K562 (cell line): Measurements from ENCODE around the gene HPSE2. TPM values are rescaled to one million over a fixed set of nuclear protein-coding genes. Genes with fewer than 3 reads are reported as not detected.
"Not testable (repeated sequence)": the region's sequence is repeated elsewhere in the genome, so short reads cannot be mapped to it uniquely, and the experiment has no call there.

Experiments
- ATAC-seq: fragments of 200-7000 bp; cut with Tn5 transposase; 3 replicates; pipeline ENCODE4 v1.9.1; 2020; ENCODE audit warnings: moderate library complexity
- BruUV-seq: library from RNA; stranded (reverse); fragments of 400-500 nt; replicated peaks from 2 replicates; lab custom pipeline; 2021; lab: Mats Ljungman, UMichigan
- CTCF ChIA-PET: fragments of 300-600 bp; formaldehyde crosslinking; extraction: SDS; loops from one replicate; lab custom pipeline; 2021; ENCODE audit warnings: low intra/inter-chr PET ratio; lab: Yijun Ruan, JAX
- POLR2A ChIA-PET: fragments of 300-600, 350-650 bp; sonication (Branson Sonifier 250); formaldehyde crosslinking; extraction: SDS; loops from one replicate; lab custom pipeline; 2021; ENCODE audit warnings: antibody characterized with exemption, inconsistent platforms; lab: Yijun Ruan, JAX
- DNase-seq, 4 experiments: peaks; one replicate each; pipeline versions ENCODE4 v3.0.0 to v3.0.0-alpha.2; 2011 to 2018; ENCODE audit warnings: low spot score in 3 of 4, mixed read lengths in 3 of 4; ENCODE audit errors: extremely low read depth in 1 of 4
- FAIRE-seq: peaks from 2 replicates; lab custom pipeline; 2011; peaks lifted over from hg19 to GRCh38; lab: Jason Lieb, UNC
- H2AFZ ChIP-seq: 2 replicates; pipeline ENCODE4 v1.6.0; 2011; ENCODE audit warnings: low read depth, low read length, control low read depth, inconsistent platforms
- H3K27ac ChIP-seq: fragments of 200-600 bp; 3 replicates; pipeline ENCODE4 v1.8.0; 2011; ENCODE audit warnings: low read depth, mild to moderate bottlenecking, control low read depth, inconsistent platforms, low read length, moderate library complexity, mixed read lengths; ENCODE audit errors: extremely low read depth
- H3K27me3 ChIP-seq, 2 experiments: fragments of 300-600 bp in 1 of 2; 2 replicates in 1 of 2; 3 replicates in 1 of 2; pipeline versions ENCODE4 v1.6.0 to v1.8.0; 2011; ENCODE audit warnings: inconsistent platforms in 2 of 2, low read length in 2 of 2, mild to moderate bottlenecking in 1 of 2, mixed read lengths in 1 of 2, moderate library complexity in 1 of 2; ENCODE audit not compliant: control insufficient read depth in 2 of 2, insufficient read depth in 2 of 2
- H3K36me3 ChIP-seq: fragments of 300-600 bp; 3 replicates; pipeline ENCODE4 v1.8.0; 2011; ENCODE audit warnings: mild to moderate bottlenecking, low read length, inconsistent platforms; ENCODE audit not compliant: control insufficient read depth, insufficient read depth
- H3K4me1 ChIP-seq, 2 experiments: fragments of 200-600 bp in 1 of 2; replicated peaks in 1 of 2; 2 replicates in 1 of 2; 3 replicates in 1 of 2; pipeline versions ENCODE4 v1.5.1 to v1.8.0; 2011; ENCODE audit warnings: inconsistent platforms in 2 of 2, low read length in 2 of 2, mild to moderate bottlenecking in 1 of 2, mixed read lengths in 1 of 2, moderate library complexity in 1 of 2; ENCODE audit not compliant: control insufficient read depth in 2 of 2, insufficient read depth in 2 of 2
- H3K4me2 ChIP-seq: 2 replicates; pipeline ENCODE4 v1.6.1; 2011; ENCODE audit warnings: low read length, control low read depth, inconsistent platforms, mixed read lengths; ENCODE audit not compliant: insufficient read depth
- H3K4me3 ChIP-seq: fragments of 200-600 bp; sonication (generic), shearing (Covaris generic); 2 replicates; pipeline ENCODE4 v1.5.1; 2016; ENCODE audit warnings: control low read depth, inconsistent platforms
- H3K79me2 ChIP-seq: fragments of 200-600 bp; 3 replicates; pipeline ENCODE4 v1.8.0; 2011; ENCODE audit warnings: low read length, inconsistent platforms; ENCODE audit not compliant: control insufficient read depth, insufficient read depth
- H3K9ac ChIP-seq, 2 experiments: 2 replicates each; pipeline versions ENCODE4 v1.6.0 to v1.6.1; 2011; ENCODE audit warnings: low read depth in 2 of 2, low read length in 2 of 2, control low read depth in 1 of 2, inconsistent platforms in 1 of 2, mild to moderate bottlenecking in 1 of 2, mixed read lengths in 1 of 2; ENCODE audit not compliant: insufficient read depth in 1 of 2
- H3K9me1 ChIP-seq: one replicate; pipeline ENCODE4 v1.6.0; 2011; ENCODE audit warnings: inconsistent platforms, mild to moderate bottlenecking, low read length, moderate library complexity; ENCODE audit not compliant: control insufficient read depth, insufficient read depth
- H3K9me3 ChIP-seq: replicated peaks from 2 replicates; pipeline ENCODE4 v1.5.1; 2011; ENCODE audit warnings: low read depth, low read length, inconsistent platforms; ENCODE audit not compliant: control insufficient read depth, insufficient read depth
- H4K20me1 ChIP-seq: replicated peaks from 2 replicates; pipeline ENCODE4 v1.6.1; 2011; ENCODE audit warnings: low read length, inconsistent platforms, mixed read lengths; ENCODE audit not compliant: control insufficient read depth, insufficient read depth
- CHD2 ChIP-seq: IDR thresholded peaks from 2 replicates; pipeline ENCODE4 v1.6.1; 2011; ENCODE audit warnings: low read depth, low read length
- GABPB1 ChIP-seq: sonication (generic); formaldehyde crosslinking; IDR thresholded peaks from 2 replicates; pipeline ENCODE4 v1.8.0; 2022; ENCODE audit warnings: mild to moderate bottlenecking, missing genetic modification reagents
- HDGF ChIP-seq: fragments of 450-650 bp; IDR thresholded peaks from 2 replicates; pipeline ENCODE4 v1.6.1; 2016
- IFI16 ChIP-seq: fragments of 250-450 bp; sonication (Bioruptor Pico); IDR thresholded peaks from 2 replicates; pipeline ENCODE4 v2.1.2; 2022; ENCODE audit warnings: mild to moderate bottlenecking, inconsistent platforms
- LCOR ChIP-seq: sonication (generic); formaldehyde crosslinking; IDR thresholded peaks from 2 replicates; pipeline ENCODE4 v1.8.0; 2022; ENCODE audit warnings: mild to moderate bottlenecking, missing genetic modification reagents
- POLR3A ChIP-seq: IDR thresholded peaks from 2 replicates; pipeline ENCODE4 v1.6.1; 2011; ENCODE audit warnings: borderline replicate concordance, mild to moderate bottlenecking, moderate library complexity; ENCODE audit not compliant: insufficient read length, insufficient read depth; ENCODE audit errors: extremely low read depth
- SMARCC2 ChIP-seq: fragments of 450-650 bp; IDR thresholded peaks from 2 replicates; pipeline ENCODE4 v1.6.1; 2017; ENCODE audit warnings: antibody characterized with exemption, moderate library complexity, mild to moderate bottlenecking, low read depth
- ZNF41 ChIP-seq: fragments of 250-450 bp; sonication (Bioruptor Pico); conservative IDR thresholded peaks from 2 replicates; pipeline ENCODE4 v1.4.0; 2020; ENCODE audit warnings: mild to moderate bottlenecking
- ZNF707 ChIP-seq: fragments of 250-450 bp; sonication (Bioruptor Pico); conservative IDR thresholded peaks from 2 replicates; pipeline ENCODE4 v1.8.0; 2022; ENCODE audit warnings: inconsistent platforms, mild to moderate bottlenecking, moderate library complexity
- WGBS: fragments of 100-300 bp; shearing (Covaris generic); methylation state at CpG from one replicate; pipeline ENCODE4 v1.1.6; 2016; ENCODE audit warnings: low coverage, mixed read lengths; ENCODE audit not compliant: insufficient coverage; ENCODE audit errors: missing lambda C conversion rate; 5-methylcytosine and 5-hydroxymethylcytosine counted together
- in situ Hi-C: fragments of 300-500 bp; cut with MboI; formaldehyde crosslinking; loops from 4 replicates; pipeline ENCODE4 v1.15.0; 2018; ENCODE audit warnings: inconsistent platforms, mixed read lengths
- intact Hi-C: fragments of 100-400 bp; cut with micrococcal nuclease; formaldehyde crosslinking; loops from 2 replicates; pipeline ENCODE4 v1.14.2; 2022
- polyA plus RNA-seq, 8 experiments: library from polyadenylated mRNA; depleted of rRNA in 4 of 8; stranded (reverse) in 5 of 8; unstranded in 3 of 8; fragments of >200 nt; fragmentation: Nextera tagmentation in 2 of 8; fragmentation: Illumina TruSeq in 1 of 8; extraction: Ambion mirVana in 2 of 8; extraction: Trizol in 1 of 8; gene quantifications; 2 replicates each; pipeline versions ENCODE4 v1.2.1 to v1.2.3, GENCODE V29; 2011 to 2014; ENCODE audit warnings: inconsistent platforms in 1 of 8, missing spikeins in 1 of 8
- total RNA-seq, 7 experiments: library from RNA; depleted of rRNA in 6 of 7; stranded (reverse); fragments of >200 nt in 6 of 7; fragmentation: Illumina TruSeq in 2 of 7; extraction: Trizol in 2 of 7; gene quantifications; 2 replicates each; pipeline versions ENCODE4 v1.2.1 to v1.2.3, GENCODE V29; 2011 to 2021; ENCODE audit warnings: low replicate concordance in 1 of 7
- TF ChIP-seq, protein P1 (sequence below): fragments of 250-450 bp; sonication (Bioruptor Pico); IDR thresholded peaks from 2 replicates; pipeline ENCODE4 v1.8.0; 2021; ENCODE audit warnings: mild to moderate bottlenecking, moderate library complexity
- TF ChIP-seq, protein P2 (sequence below): fragments of 450-650 bp; formaldehyde crosslinking; IDR thresholded peaks from 2 replicates; pipeline ENCODE4 v1.4.0; 2020; ENCODE audit warnings: mild to moderate bottlenecking, moderate library complexity
- TF ChIP-seq, protein P3 (sequence below), 2 experiments: fragments of 450-650 bp; conservative IDR thresholded peaks; 2 replicates each; pipeline ENCODE4 v1.6.1; 2017; ENCODE audit warnings: mild to moderate bottlenecking in 2 of 2, moderate library complexity in 2 of 2

Gene HPSE2
- total and polyA plus RNA-seq, 9 of the 15 experiments (the other 6 are each of a cell fraction or from before 2014, with no cell fraction given) = 0.03 to 0.10 (median 0.04) TPM; not detected in 2

DNA sequence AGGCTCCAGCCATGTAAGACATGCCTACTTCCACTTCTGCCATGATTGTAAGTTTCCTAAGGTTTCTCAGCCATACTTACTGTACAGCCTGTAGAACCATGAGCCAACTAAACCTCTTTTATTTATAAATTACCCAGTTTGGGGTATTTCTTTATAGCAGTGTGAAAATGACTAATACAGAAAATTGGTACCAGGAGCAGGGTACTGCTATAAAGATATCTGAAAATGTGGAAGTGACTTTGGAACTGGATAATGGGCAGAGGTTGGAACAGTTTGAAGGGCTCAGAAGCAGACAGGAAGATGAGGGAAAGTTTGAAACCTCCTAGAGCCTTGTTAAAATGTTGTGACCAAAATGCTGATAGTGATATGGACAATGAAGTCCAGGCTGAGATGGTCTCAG lies 12.2 kb upstream of the HPSE2 start:
- in situ Hi-C loops, CTCF ChIA-PET, BruUV-seq: not testable (repeated sequence)

DNA sequence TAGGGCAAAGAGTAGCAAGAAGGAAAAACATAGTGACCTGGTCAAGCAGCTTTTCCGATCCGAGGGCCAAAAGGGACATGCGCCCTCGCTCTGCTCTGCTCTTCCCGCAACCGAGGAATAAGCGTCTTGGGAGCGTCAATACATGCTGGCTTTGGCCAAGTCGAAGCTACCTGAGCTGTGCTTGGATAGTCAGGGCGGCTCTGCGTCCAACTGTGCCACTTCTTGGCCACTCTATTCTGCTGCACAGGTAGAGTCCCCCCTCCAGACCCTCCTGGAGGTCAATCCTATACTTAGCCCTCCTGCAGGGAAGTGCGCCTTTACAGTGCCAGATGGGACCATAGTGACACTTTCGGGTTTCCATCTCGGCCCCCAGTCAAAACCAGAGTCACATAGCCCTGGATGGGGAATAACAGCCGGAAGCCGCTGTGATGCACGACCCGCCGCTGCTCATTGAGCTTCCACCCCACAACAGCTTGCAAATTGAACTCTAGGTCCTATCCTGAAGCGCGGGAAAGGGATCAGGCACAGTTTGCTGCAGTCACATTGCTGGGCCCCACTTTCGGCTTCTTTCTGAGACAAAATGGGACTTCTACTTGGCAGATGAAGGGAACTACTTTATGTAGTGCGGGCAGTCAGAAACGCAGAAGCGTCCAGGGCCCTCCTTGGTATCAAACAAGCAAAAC lies 1.1 kb upstream of the HPSE2 start:
- TF ChIP-seq, protein P1, sequence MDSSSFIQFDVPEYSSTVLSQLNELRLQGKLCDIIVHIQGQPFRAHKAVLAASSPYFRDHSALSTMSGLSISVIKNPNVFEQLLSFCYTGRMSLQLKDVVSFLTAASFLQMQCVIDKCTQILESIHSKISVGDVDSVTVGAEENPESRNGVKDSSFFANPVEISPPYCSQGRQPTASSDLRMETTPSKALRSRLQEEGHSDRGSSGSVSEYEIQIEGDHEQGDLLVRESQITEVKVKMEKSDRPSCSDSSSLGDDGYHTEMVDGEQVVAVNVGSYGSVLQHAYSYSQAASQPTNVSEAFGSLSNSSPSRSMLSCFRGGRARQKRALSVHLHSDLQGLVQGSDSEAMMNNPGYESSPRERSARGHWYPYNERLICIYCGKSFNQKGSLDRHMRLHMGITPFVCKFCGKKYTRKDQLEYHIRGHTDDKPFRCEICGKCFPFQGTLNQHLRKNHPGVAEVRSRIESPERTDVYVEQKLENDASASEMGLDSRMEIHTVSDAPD (CRISPR knock-in tag) = no peak
- TF ChIP-seq LCOR (CRISPR knock-in tag) = no peak
- TF ChIP-seq, protein P2, sequence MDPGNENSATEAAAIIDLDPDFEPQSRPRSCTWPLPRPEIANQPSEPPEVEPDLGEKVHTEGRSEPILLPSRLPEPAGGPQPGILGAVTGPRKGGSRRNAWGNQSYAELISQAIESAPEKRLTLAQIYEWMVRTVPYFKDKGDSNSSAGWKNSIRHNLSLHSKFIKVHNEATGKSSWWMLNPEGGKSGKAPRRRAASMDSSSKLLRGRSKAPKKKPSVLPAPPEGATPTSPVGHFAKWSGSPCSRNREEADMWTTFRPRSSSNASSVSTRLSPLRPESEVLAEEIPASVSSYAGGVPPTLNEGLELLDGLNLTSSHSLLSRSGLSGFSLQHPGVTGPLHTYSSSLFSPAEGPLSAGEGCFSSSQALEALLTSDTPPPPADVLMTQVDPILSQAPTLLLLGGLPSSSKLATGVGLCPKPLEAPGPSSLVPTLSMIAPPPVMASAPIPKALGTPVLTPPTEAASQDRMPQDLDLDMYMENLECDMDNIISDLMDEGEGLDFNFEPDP (CRISPR knock-in tag) = no peak
- TF ChIP-seq CHD2 = no peak
- TF ChIP-seq SMARCC2 = no peak
- no peak for TF ChIP-seq HDGF
- TF ChIP-seq IFI16 (CRISPR knock-in tag) = no peak
- TF ChIP-seq, protein P3, sequence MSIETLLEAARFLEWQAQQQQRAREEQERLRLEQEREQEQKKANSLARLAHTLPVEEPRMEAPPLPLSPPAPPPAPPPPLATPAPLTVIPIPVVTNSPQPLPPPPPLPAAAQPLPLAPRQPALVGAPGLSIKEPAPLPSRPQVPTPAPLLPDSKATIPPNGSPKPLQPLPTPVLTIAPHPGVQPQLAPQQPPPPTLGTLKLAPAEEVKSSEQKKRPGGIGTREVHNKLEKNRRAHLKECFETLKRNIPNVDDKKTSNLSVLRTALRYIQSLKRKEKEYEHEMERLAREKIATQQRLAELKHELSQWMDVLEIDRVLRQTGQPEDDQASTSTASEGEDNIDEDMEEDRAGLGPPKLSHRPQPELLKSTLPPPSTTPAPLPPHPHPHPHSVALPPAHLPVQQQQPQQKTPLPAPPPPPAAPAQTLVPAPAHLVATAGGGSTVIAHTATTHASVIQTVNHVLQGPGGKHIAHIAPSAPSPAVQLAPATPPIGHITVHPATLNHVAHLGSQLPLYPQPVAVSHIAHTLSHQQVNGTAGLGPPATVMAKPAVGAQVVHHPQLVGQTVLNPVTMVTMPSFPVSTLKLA (conservative IDR thresholded peaks at IDR 0.05) = no peak
- TF ChIP-seq ZNF41 (CRISPR knock-in tag) = no peak
- TF ChIP-seq POLR3A = no peak
- TF ChIP-seq GABPB1 (CRISPR knock-in tag) = no peak
- Histone ChIP-seq H4K20me1 (no peaks in the 10 kb centered on the region), H3K27ac (no peak overlapping the region), H3K9me3 (no peaks in the 10 kb centered on the region), H3K9ac (no peak overlapping the region), H3K27me3 (peaks cover 14 to 45% of the 10 kb centered on the region in 2 experiments; a peak in 3 of 5 replicates), H3K4me3 (no peak overlapping the region), H2AFZ (no peak overlapping the region), H3K36me3 (no peaks in the 10 kb centered on the region), H3K4me1 (peaks cover 0 to 12% of the 10 kb centered on the region in 2 experiments; a peak in 2 of 5 replicates), H3K9me1 (no peaks in the 10 kb centered on the region), H3K4me2 (no peak overlapping the region), H3K79me2 (no peaks in the 10 kb centered on the region)
- DNase-seq = no peak
- no peak for ATAC-seq
- no peak for FAIRE-seq
- ChIA-PET POLR2A (no interaction called here), CTCF (no interaction called here)
- in situ Hi-C loops (no loop called here), intact Hi-C loops (no loop called here)
- 13% methylated on average over 20 of the region's 25 CpGs for WGBS
- no TSS peak for BruUV-seq

More for the DNA sequence above, 12.2 kb upstream of the HPSE2 start:
- POLR2A ChIA-PET, ATAC-seq, H2AFZ ChIP-seq, H3K9ac ChIP-seq, H3K27ac ChIP-seq, H3K9me1 ChIP-seq, H3K4me3 ChIP-seq, H3K79me2 ChIP-seq, H3K36me3 ChIP-seq, H3K9me3 ChIP-seq, H4K20me1 ChIP-seq, H3K27me3 ChIP-seq, DNase-seq, FAIRE-seq, H3K4me2 ChIP-seq, H3K4me1 ChIP-seq: not testable (repeated sequence)
- TF ChIP-seq ZNF707 (CRISPR knock-in tag) = peak; percentile 58
- intact Hi-C loops = loop anchor here (5.0 kb wide), 3 partner anchors 76 to 781 kb away; no protein-coding TSS in a partner anchor
